Stimulated activated CD4-positive, alpha-beta T cell treated with anti-CD3 and anti-CD28 coated beads, Interleukin-4, amount 100 ng/mL, for 4 hours (primary cell): ENCODE results near the gene MTMR3.
"Not testable (repeated sequence)": the region's sequence is repeated elsewhere in the genome, so short reads cannot be mapped to it uniquely, and the experiment has no call there.

Experiments
- DNase-seq, 2 experiments: peaks; one replicate each; pipeline ENCODE4 v3.0.0-alpha.2; 2020

Gene MTMR3

GRCh38 chr22:30061094-30061493, 178.1 kb downstream of the MTMR3 start:
- not testable (repeated sequence) for DNase-seq

GRCh38 chr22:30062259-30062658, 179.3 kb downstream of the MTMR3 start:
- no peak for DNase-seq

GRCh38 chr22:30062950-30063349, 180.0 kb downstream of the MTMR3 start:
- DNase-seq: no peak

GRCh38 chr22:30064172-30064571, 181.2 kb downstream of the MTMR3 start:
- no peak for DNase-seq

- no peak for DNase-seq
Observed at GRCh38 chr22:30073743-30074142, 190.8 kb downstream of the MTMR3 start.

- DNase-seq: no peak
Observed at GRCh38 chr22:30074147-30074546, 191.2 kb downstream of the MTMR3 start.

GRCh38 chr22:30074994-30075393, 192.0 kb downstream of the MTMR3 start:
- no peak for DNase-seq

GRCh38 chr22:30077279-30077880, 194.4 kb downstream of the MTMR3 start:
- DNase-seq: no peak

- no peak for DNase-seq
Observed at GRCh38 chr22:30078320-30079311, 195.6 kb downstream of the MTMR3 start.

GRCh38 chr22:30079952-30080533, 197.1 kb downstream of the MTMR3 start, which contains the start of gene HORMAD2:
Gene HORMAD2, plus strand, starts transcription at chr22:30080464. Its CDS starts 13,489 bp downstream, at chr22:30093953.
- no peak for DNase-seq
